HepG2 (cell line): ENCODE results near the gene ZNF541. TPM values are rescaled to one million over a fixed set of nuclear protein-coding genes. Genes with fewer than 3 reads are reported as not detected.

Source experiments
- ATAC-seq: fragments of 200-7000 bp; cut with Tn5 transposase; 3 replicates; pipeline ENCODE4 v1.9.1; 2020; ENCODE audit warnings: mild to moderate bottlenecking, moderate library complexity
- BruUV-seq: library from RNA; stranded (reverse); fragments of 400-500 nt; replicated peaks from 2 replicates; lab custom pipeline; 2021; lab: Mats Ljungman, UMichigan
- CTCF ChIA-PET: fragments of 300-600 bp; formaldehyde crosslinking; extraction: SDS; loops from one replicate; lab custom pipeline; 2021; ENCODE audit warnings: low total read pairs, inconsistent platforms, low intra/inter-chr PET ratio; lab: Yijun Ruan, JAX
- POLR2A ChIA-PET: fragments of 350-600 bp; sonication (Branson Sonifier 250); formaldehyde crosslinking; loops from one replicate; lab custom pipeline; 2020; ENCODE audit warnings: antibody characterized with exemption, inconsistent platforms; lab: Yijun Ruan, JAX
- DNase-seq: peaks from one replicate; pipeline ENCODE4 v3.0.0-alpha.2; 2015; ENCODE audit warnings: low spot score
- FAIRE-seq: peaks from 3 replicates; lab custom pipeline; 2011; peaks lifted over from hg19 to GRCh38; lab: Jason Lieb, UNC
- H2AFZ ChIP-seq: one replicate; pipeline ENCODE4 v1.6.1; 2011; ENCODE audit warnings: low read length, inconsistent platforms
- H3K27ac ChIP-seq: fragments of 300-600 bp; 3 replicates; pipeline ENCODE4 v1.8.0; 2011; ENCODE audit warnings: mixed run types, mild to moderate bottlenecking, mixed read lengths, low read length, inconsistent platforms; ENCODE audit not compliant: insufficient read depth; ENCODE audit errors: extremely low read length
- H3K27me3 ChIP-seq, 2 experiments: fragments of 200-600 bp in 1 of 2; 2 replicates in 1 of 2; 3 replicates in 1 of 2; pipeline versions ENCODE4 v1.6.0 to v1.8.0; 2011; ENCODE audit warnings: low read length in 2 of 2, mild to moderate bottlenecking in 2 of 2, moderate library complexity in 2 of 2, inconsistent platforms in 1 of 2; ENCODE audit not compliant: insufficient read depth in 2 of 2, control insufficient read depth in 1 of 2
- H3K36me3 ChIP-seq, 2 experiments: fragments of 200-600 bp in 1 of 2; replicated peaks in 1 of 2; 2 replicates in 1 of 2; 3 replicates in 1 of 2; pipeline versions ENCODE4 v1.5.1 to v1.8.0; 2011; ENCODE audit warnings: low read length in 2 of 2, inconsistent platforms in 1 of 2; ENCODE audit not compliant: insufficient read depth in 2 of 2, control insufficient read depth in 1 of 2
- H3K4me1 ChIP-seq: 2 replicates; pipeline ENCODE4 v1.5.1; 2012; ENCODE audit warnings: low read length, inconsistent platforms; ENCODE audit not compliant: insufficient read depth
- H3K4me2 ChIP-seq: 2 replicates; pipeline ENCODE4 v1.6.0; 2011; ENCODE audit warnings: low read depth, low read length, inconsistent platforms
- H3K4me3 ChIP-seq, 3 experiments: fragments of 200-600 bp in 1 of 3; sonication (generic), shearing (Covaris generic) in 1 of 3; replicated peaks in 1 of 3; 2 replicates each; pipeline ENCODE4 v1.5.1; 2011 to 2016; ENCODE audit warnings: low read length in 3 of 3, inconsistent platforms in 2 of 3, low read depth in 2 of 3, mild to moderate bottlenecking in 2 of 3, control low read depth in 1 of 3, mixed read lengths in 1 of 3; ENCODE audit not compliant: insufficient read depth in 1 of 3
- H3K79me2 ChIP-seq: one replicate; pipeline ENCODE4 v1.6.1; 2011; ENCODE audit warnings: low read length, inconsistent platforms; ENCODE audit not compliant: insufficient read depth
- H3K9ac ChIP-seq: 2 replicates; pipeline ENCODE4 v1.6.0; 2011; ENCODE audit warnings: mild to moderate bottlenecking, low read depth, low read length, inconsistent platforms; ENCODE audit not compliant: insufficient read depth
- H3K9me3 ChIP-seq: 2 replicates; pipeline ENCODE4 v1.5.1; 2012; ENCODE audit warnings: mild to moderate bottlenecking, low read length
- H4K20me1 ChIP-seq: 2 replicates; pipeline ENCODE4 v1.6.0; 2011; ENCODE audit warnings: inconsistent platforms, mild to moderate bottlenecking, low read length, moderate library complexity; ENCODE audit not compliant: insufficient read depth
- BRCA1 ChIP-seq: sonication (generic); formaldehyde crosslinking; IDR thresholded peaks from 2 replicates; pipeline ENCODE4 v1.4.0; 2020; ENCODE audit warnings: missing genetic modification reagents
- CBX2 ChIP-seq, 2 experiments: fragments of 200-600 bp in 1 of 2; sonication (generic); formaldehyde crosslinking in 1 of 2; IDR thresholded peaks; 2 replicates each; pipeline versions ENCODE4 v1.7.0 to v1.8.1; 2018 to 2022; ENCODE audit warnings: low read depth in 2 of 2, low read length in 1 of 2, mild to moderate bottlenecking in 1 of 2, missing genetic modification reagents in 1 of 2
- GPN1 ChIP-seq: sonication (generic); formaldehyde crosslinking; IDR thresholded peaks from 2 replicates; pipeline ENCODE4 v1.5.1; 2020; ENCODE audit warnings: missing genetic modification reagents, borderline replicate concordance
- RFXANK ChIP-seq: IDR thresholded peaks from 2 replicates; pipeline ENCODE4 v1.6.1; 2016
- RXRA ChIP-seq: sonication (generic); formaldehyde crosslinking; IDR thresholded peaks from 2 replicates; pipeline ENCODE4 v1.5.1; 2020; ENCODE audit warnings: missing genetic modification reagents
- SETDB1 ChIP-seq: sonication (generic); formaldehyde crosslinking; IDR thresholded peaks from 2 replicates; pipeline ENCODE4 v1.5.1; 2020; ENCODE audit warnings: missing genetic modification reagents, mild to moderate bottlenecking, borderline replicate concordance
- SIX4 ChIP-seq: sonication (generic); formaldehyde crosslinking; IDR thresholded peaks from 2 replicates; pipeline ENCODE4 v1.4.0; 2020; ENCODE audit warnings: missing genetic modification reagents
- SPEN ChIP-seq: sonication (generic); formaldehyde crosslinking; IDR thresholded peaks from 2 replicates; pipeline ENCODE4 v1.5.1; 2020; ENCODE audit warnings: low read depth, mild to moderate bottlenecking, missing genetic modification reagents
- TOPORS ChIP-seq: sonication (generic); formaldehyde crosslinking; IDR thresholded peaks from 2 replicates; pipeline ENCODE4 v1.8.0; 2023; ENCODE audit warnings: mild to moderate bottlenecking, missing genetic modification reagents
- ZBTB38 ChIP-seq: sonication (generic); formaldehyde crosslinking; IDR thresholded peaks from 2 replicates; pipeline ENCODE4 v1.5.1; 2020; ENCODE audit warnings: mild to moderate bottlenecking, missing genetic modification reagents
- ZNF20 ChIP-seq: sonication (generic); formaldehyde crosslinking; IDR thresholded peaks from 2 replicates; pipeline ENCODE4 v1.4.0; 2020; ENCODE audit warnings: mild to moderate bottlenecking, moderate library complexity, missing genetic modification reagents
- ZNF329 ChIP-seq: sonication (generic); formaldehyde crosslinking; IDR thresholded peaks from 2 replicates; pipeline ENCODE4 v1.9.0; 2021; ENCODE audit warnings: low read depth, mild to moderate bottlenecking, missing genetic modification reagents
- ZNF441 ChIP-seq: sonication (generic); formaldehyde crosslinking; IDR thresholded peaks from 2 replicates; pipeline ENCODE4 v1.7.0; 2021; ENCODE audit warnings: missing genetic modification reagents, borderline replicate concordance
- ZNF615 ChIP-seq: sonication (generic); formaldehyde crosslinking; IDR thresholded peaks from 2 replicates; pipeline ENCODE4 v1.5.0; 2020; ENCODE audit warnings: mild to moderate bottlenecking, missing genetic modification reagents, borderline replicate concordance
- ZNF678 ChIP-seq: sonication (generic); formaldehyde crosslinking; IDR thresholded peaks from 2 replicates; pipeline ENCODE4 v1.4.0; 2020; ENCODE audit warnings: mild to moderate bottlenecking, missing genetic modification reagents
- ZNF772 ChIP-seq: sonication (generic); formaldehyde crosslinking; IDR thresholded peaks from 2 replicates; pipeline ENCODE4 v1.5.0; 2020; ENCODE audit warnings: mild to moderate bottlenecking, missing genetic modification reagents
- WGBS: methylation state at CpG from one replicate; pipeline ENCODE4 v1.1.6; 2017; ENCODE audit warnings: low lambda C conversion rate; 5-methylcytosine and 5-hydroxymethylcytosine counted together
- in situ Hi-C: cut with HindIII; loops from 2 replicates; pipeline ENCODE4 v1.10.0; 2017; ENCODE audit warnings: low pct_unique_long_range_greater_than_20kb; ENCODE audit not compliant: extremely low pct_ligation_motif_present
- intact Hi-C: fragments of 100-400 bp; cut with micrococcal nuclease; formaldehyde crosslinking; loops from one replicate; pipeline ENCODE4 v1.10.0; 2022; ENCODE audit not compliant: unreplicated experiment
- polyA plus RNA-seq, 8 experiments: library from polyadenylated mRNA; depleted of rRNA in 3 of 8; stranded (reverse) in 7 of 8; unstranded in 1 of 8; fragments of >200 nt; fragmentation: Illumina TruSeq in 4 of 8; extraction: Trizol in 4 of 8; gene quantifications; 2 replicates each; pipeline versions ENCODE4 v1.2.1 to v1.2.3, GENCODE V29; 2011 to 2016; ENCODE audit warnings: low read depth in 4 of 8, missing spikeins in 1 of 8, mixed read lengths in 1 of 8; ENCODE audit not compliant: insufficient read depth in 1 of 8
- total RNA-seq, 5 experiments: library from RNA; depleted of rRNA; stranded (reverse); fragments of >200 nt; fragmentation: Illumina TruSeq; extraction: Trizol; gene quantifications; 2 replicates each; pipeline ENCODE4 v1.2.3, GENCODE V29; 2016; ENCODE audit warnings: low read depth in 1 of 5
- TF ChIP-seq, protein P1 (sequence below): sonication (generic); formaldehyde crosslinking; IDR thresholded peaks from 2 replicates; pipeline ENCODE4 v1.5.1; 2020; ENCODE audit warnings: mild to moderate bottlenecking, missing genetic modification reagents
- TF ChIP-seq, protein P2 (sequence below): fragments of 450-650 bp; IDR thresholded peaks from 2 replicates; pipeline ENCODE4 v1.6.1; 2017; ENCODE audit warnings: mild to moderate bottlenecking

The ZNF541 gene
- total and polyA plus RNA-seq, 2 of the 13 experiments (the other 11 are each of a cell fraction or from before 2014, with no cell fraction given): 0.03 to 0.04 TPM

DNA sequence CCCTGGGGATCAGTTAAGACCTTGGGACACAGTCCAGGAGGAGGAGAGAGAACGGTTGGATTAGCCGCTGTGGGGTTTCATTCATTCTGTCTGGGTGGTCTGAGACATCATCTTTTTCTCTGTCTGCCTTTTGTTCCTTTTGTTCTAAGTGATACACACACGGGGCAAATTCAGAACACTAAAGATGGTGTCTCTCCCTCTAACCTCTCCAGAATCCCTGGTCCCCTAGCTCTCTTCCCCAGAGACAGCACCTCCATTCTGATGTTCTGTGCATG lies 41.0 kb upstream of the ZNF541 start:
- H2AFZ ChIP-seq: no peak overlapping the region
- ChIA-PET CTCF (no interaction called here), POLR2A (interaction anchor here (0.5 kb wide), 1 partner anchor 333 kb away, joined by 3 read pairs; no protein-coding TSS in a partner anchor)
- H3K27me3 ChIP-seq: no peaks in the 10 kb centered on the region
- WGBS: 78% methylated on average over 3 of the region's 3 CpGs
- DNase-seq: no peak
- BruUV-seq: no TSS peak
- peaks cover 32% of the 10 kb centered on the region for H3K4me1 ChIP-seq
- peaks cover 20% of the 10 kb centered on the region; the same call in 1 of the 2 replicates for H4K20me1 ChIP-seq
- H3K9ac ChIP-seq: no peak overlapping the region
- in situ Hi-C loops: no loop called here
- peaks cover 68% of the 10 kb centered on the region for H3K79me2 ChIP-seq
- H3K4me2 ChIP-seq: no peak overlapping the region
- TF ChIP-seq ZNF615 (CRISPR knock-in tag) (no peak), SIX4 (CRISPR knock-in tag) (no peak), SPEN (no peak), SETDB1 (CRISPR knock-in tag) (no peak), ZNF772 (CRISPR knock-in tag) (no peak), TOPORS (CRISPR knock-in tag) (no peak), RFXANK (no peak), ZNF329 (CRISPR knock-in tag) (no peak), CBX2 (IDR thresholded peaks at IDR 0.05; ENCODE audit: low read depth, low read length) (no peak), CBX2 (CRISPR knock-in tag; IDR thresholded peaks at IDR 0.05; ENCODE audit: low read depth) (no peak), BRCA1 (CRISPR knock-in tag) (no peak), GPN1 (CRISPR knock-in tag) (no peak), ZNF20 (CRISPR knock-in tag) (no peak), RXRA (CRISPR knock-in tag) (no peak), ZNF441 (no peak), ZBTB38 (CRISPR knock-in tag) (no peak), ZNF678 (no peak)
- TF ChIP-seq, protein P1, sequence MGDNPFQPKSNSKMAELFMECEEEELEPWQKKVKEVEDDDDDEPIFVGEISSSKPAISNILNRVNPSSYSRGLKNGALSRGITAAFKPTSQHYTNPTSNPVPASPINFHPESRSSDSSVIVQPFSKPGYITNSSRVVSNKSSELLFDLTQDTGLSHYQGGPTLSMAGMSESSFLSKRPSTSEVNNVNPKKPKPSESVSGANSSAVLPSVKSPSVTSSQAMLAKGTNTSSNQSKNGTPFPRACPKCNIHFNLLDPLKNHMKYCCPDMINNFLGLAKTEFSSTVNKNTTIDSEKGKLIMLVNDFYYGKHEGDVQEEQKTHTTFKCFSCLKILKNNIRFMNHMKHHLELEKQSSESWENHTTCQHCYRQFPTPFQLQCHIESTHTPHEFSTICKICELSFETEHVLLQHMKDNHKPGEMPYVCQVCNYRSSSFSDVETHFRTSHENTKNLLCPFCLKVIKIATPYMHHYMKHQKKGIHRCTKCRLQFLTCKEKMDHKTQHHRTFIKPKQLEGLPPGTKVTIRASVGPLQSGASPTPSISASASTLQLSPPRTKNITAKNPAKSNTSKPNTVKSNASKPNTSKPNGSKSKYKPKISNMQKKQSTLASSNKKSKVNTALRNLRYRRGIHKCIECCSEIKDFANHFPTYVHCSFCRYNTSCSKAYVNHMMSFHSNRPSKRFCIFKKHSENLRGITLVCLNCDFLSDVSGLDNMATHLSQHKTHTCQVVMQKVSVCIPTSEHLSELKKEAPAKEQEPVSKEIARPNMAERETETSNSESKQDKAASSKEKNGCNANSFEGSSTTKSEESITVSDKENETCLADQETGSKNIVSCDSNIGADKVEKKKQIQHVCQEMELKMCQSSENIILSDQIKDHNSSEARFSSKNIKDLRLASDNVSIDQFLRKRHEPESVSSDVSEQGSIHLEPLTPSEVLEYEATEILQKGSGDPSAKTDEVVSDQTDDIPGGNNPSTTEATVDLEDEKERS (CRISPR knock-in tag): no peak
- TF ChIP-seq, protein P2, sequence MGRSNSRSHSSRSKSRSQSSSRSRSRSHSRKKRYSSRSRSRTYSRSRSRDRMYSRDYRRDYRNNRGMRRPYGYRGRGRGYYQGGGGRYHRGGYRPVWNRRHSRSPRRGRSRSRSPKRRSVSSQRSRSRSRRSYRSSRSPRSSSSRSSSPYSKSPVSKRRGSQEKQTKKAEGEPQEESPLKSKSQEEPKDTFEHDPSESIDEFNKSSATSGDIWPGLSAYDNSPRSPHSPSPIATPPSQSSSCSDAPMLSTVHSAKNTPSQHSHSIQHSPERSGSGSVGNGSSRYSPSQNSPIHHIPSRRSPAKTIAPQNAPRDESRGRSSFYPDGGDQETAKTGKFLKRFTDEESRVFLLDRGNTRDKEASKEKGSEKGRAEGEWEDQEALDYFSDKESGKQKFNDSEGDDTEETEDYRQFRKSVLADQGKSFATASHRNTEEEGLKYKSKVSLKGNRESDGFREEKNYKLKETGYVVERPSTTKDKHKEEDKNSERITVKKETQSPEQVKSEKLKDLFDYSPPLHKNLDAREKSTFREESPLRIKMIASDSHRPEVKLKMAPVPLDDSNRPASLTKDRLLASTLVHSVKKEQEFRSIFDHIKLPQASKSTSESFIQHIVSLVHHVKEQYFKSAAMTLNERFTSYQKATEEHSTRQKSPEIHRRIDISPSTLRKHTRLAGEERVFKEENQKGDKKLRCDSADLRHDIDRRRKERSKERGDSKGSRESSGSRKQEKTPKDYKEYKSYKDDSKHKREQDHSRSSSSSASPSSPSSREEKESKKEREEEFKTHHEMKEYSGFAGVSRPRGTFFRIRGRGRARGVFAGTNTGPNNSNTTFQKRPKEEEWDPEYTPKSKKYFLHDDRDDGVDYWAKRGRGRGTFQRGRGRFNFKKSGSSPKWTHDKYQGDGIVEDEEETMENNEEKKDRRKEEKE: no peak
- TF ChIP-seq, all 625 proteins: peak for 0
- Histone ChIP-seq H3K9me3 (no peaks in the 10 kb centered on the region), H3K27ac (no peak overlapping the region), H3K36me3 (peaks cover 0 to 2% of the 10 kb centered on the region in 2 experiments; a peak in 1 of 5 replicates), H3K4me3 (no peak overlapping the region)
- ATAC-seq (no peak), FAIRE-seq (no peak)
- intact Hi-C loops: no loop called here
